Head of caudate nucleus (tissue), 42 donors: ENCODE measurements around the gene POLG.

ENCODE experiments used
- DNase-seq, 42 donors: peaks; one replicate each; pipeline versions ENCODE4 v3.0.0 to v3.0.0-alpha.2; 2020 to 2021; ENCODE audit warnings: mixed read lengths in 7 of 42
- intact Hi-C: fragments of 100-400 bp; cut with DNase I; formaldehyde crosslinking; loops from one replicate; pipeline ENCODE4 v1.15.0; 2022

The POLG gene

GRCh38 chr15:89333011-89333860 is 1.4 kb downstream of the POLG start:
- intact Hi-C loops: loop anchor here (10.0 kb wide), 1 partner anchor 128 kb away; no protein-coding TSS in a partner anchor
- DNase-seq: peak in 2 of 42 donors; percentile 15 to 31

GRCh38 chr15:89332446-89332845 is 2.2 kb downstream of the POLG start:
- intact Hi-C loops: loop anchor here (10.0 kb wide), 1 partner anchor 128 kb away; no protein-coding TSS in a partner anchor
- peak in 1 of 42 donors; percentile 33 for DNase-seq

GRCh38 chr15:89330881-89331595 is 3.6 kb downstream of the POLG start:
- intact Hi-C loops: loop anchor here (10.0 kb wide), 1 partner anchor 126 kb away; no protein-coding TSS in a partner anchor
- peak in 1 of 42 donors; percentile 7 for DNase-seq

- intact Hi-C loops: loop anchor here (10.0 kb wide), 1 partner anchor 125 kb away; no protein-coding TSS in a partner anchor
- DNase-seq: peak in 1 of 42 donors; percentile 22
Measured at GRCh38 chr15:89330119-89330518, 4.5 kb downstream of the POLG start.

GRCh38 chr15:89329329-89330084 is 5.1 kb downstream of the POLG start:
- DNase-seq: peak in 1 of 42 donors; percentile 3
- intact Hi-C loops: loop anchor here (10.0 kb wide), 1 partner anchor 125 kb away; no protein-coding TSS in a partner anchor

GRCh38 chr15:89328398-89329254 is 6.0 kb downstream of the POLG start:
- DNase-seq: peak in 8 of 42 donors; percentile 21 to 37 (median 26)
- intact Hi-C loops: no loop called here

GRCh38 chr15:89327113-89327512 is 7.5 kb downstream of the POLG start:
- no peak for DNase-seq
- intact Hi-C loops: no loop called here

- no peak for DNase-seq
- intact Hi-C loops: no loop called here
Measured at GRCh38 chr15:89326316-89326715, 8.3 kb downstream of the POLG start.

GRCh38 chr15:89325039-89325803 is 9.4 kb downstream of the POLG start:
- intact Hi-C loops: no loop called here
- no peak for DNase-seq

- DNase-seq: no peak
- intact Hi-C loops: no loop called here
Measured at GRCh38 chr15:89323825-89324224, 10.8 kb downstream of the POLG start.

- intact Hi-C loops: no loop called here
- DNase-seq: no peak
Measured at GRCh38 chr15:89322822-89323221, 11.8 kb downstream of the POLG start.

GRCh38 chr15:89321521-89322410 is 12.9 kb downstream of the POLG start:
- DNase-seq: no peak
- intact Hi-C loops: no loop called here

- DNase-seq: peak in 11 of 42 donors; percentile 24 to 61 (median 40)
- intact Hi-C loops: no loop called here
Measured at GRCh38 chr15:89320200-89320599, 14.4 kb downstream of the POLG start.

GRCh38 chr15:89319678-89320077 is 14.9 kb downstream of the POLG start:
- intact Hi-C loops: no loop called here
- no peak for DNase-seq

- DNase-seq: no peak
- intact Hi-C loops: no loop called here
Measured at GRCh38 chr15:89317186-89317720, 17.4 kb downstream of the POLG start.

GRCh38 chr15:89316504-89316903 is 18.1 kb downstream of the POLG start:
- no peak for DNase-seq
- intact Hi-C loops: no loop called here
